Posterior cingulate gyrus (tissue), 11 donors: ENCODE measurements around the gene SLC22A2.
A peak's percentile ranks its signal among the peaks of the same experiment; 100 is the strongest.

Experiments
- DNase-seq, 10 donors: peaks; one replicate each; pipeline versions ENCODE4 v3.0.0 to v3.0.0-alpha.2; 2020 to 2021; ENCODE audit warnings: mixed read lengths in 3 of 10
- intact Hi-C: fragments of 100-400 bp; cut with DNase I; formaldehyde crosslinking; loops from one replicate; pipeline ENCODE4 v1.15.1; 2023

Gene SLC22A2

GRCh38 chr6:160274871-160275510 lies 16.4 kb upstream of the SLC22A2 start:
- no peak for DNase-seq
- intact Hi-C loops, result no loop called here

GRCh38 chr6:160273750-160274149 lies 15.1 kb upstream of the SLC22A2 start:
- DNase-seq, result no peak
- intact Hi-C loops, result no loop called here

- no peak for DNase-seq
- intact Hi-C loops, result no loop called here
These were observed 14.6 kb upstream of the SLC22A2 start for GRCh38 chr6:160273196-160273595.

GRCh38 chr6:160272707-160273106 lies 14.1 kb upstream of the SLC22A2 start:
- intact Hi-C loops, result no loop called here
- DNase-seq, result no peak

GRCh38 chr6:160270347-160270746 lies 11.7 kb upstream of the SLC22A2 start:
- DNase-seq, result peak in 2 of 10 donors; percentile 62 to 64
- intact Hi-C loops, result no loop called here

- DNase-seq, result no peak
- intact Hi-C loops, result no loop called here
These were observed 11.2 kb upstream of the SLC22A2 start for GRCh38 chr6:160269771-160270170.

- intact Hi-C loops, result no loop called here
- no peak for DNase-seq
These were observed 10.5 kb upstream of the SLC22A2 start for GRCh38 chr6:160269023-160269521.

GRCh38 chr6:160267102-160267501 lies 8.5 kb upstream of the SLC22A2 start:
- no peak for DNase-seq
- intact Hi-C loops, result no loop called here

- no peak for DNase-seq
- intact Hi-C loops, result no loop called here
These were observed 7.4 kb upstream of the SLC22A2 start for GRCh38 chr6:160265869-160266476.

GRCh38 chr6:160264061-160264612 lies 5.5 kb upstream of the SLC22A2 start:
- no peak for DNase-seq
- intact Hi-C loops, result no loop called here

- intact Hi-C loops, result no loop called here
- no peak for DNase-seq
These were observed 4.7 kb upstream of the SLC22A2 start for GRCh38 chr6:160263196-160263939.

- intact Hi-C loops, result no loop called here
- no peak for DNase-seq
These were observed 3.5 kb upstream of the SLC22A2 start for GRCh38 chr6:160261991-160262680.

- DNase-seq, result no peak
- intact Hi-C loops, result no loop called here
These were observed 2.3 kb upstream of the SLC22A2 start for GRCh38 chr6:160260803-160261450.

- intact Hi-C loops, result no loop called here
- peak in 2 of 10 donors; percentile 15 to 78 for DNase-seq
These were observed 1.7 kb upstream of the SLC22A2 start for GRCh38 chr6:160260367-160260766.

GRCh38 chr6:160259598-160259997 lies 977 bp upstream of the SLC22A2 start:
- DNase-seq, result no peak
- intact Hi-C loops, result no loop called here

- DNase-seq, result no peak
- intact Hi-C loops, result no loop called here
These were observed 463 bp upstream of the SLC22A2 start for GRCh38 chr6:160259143-160259425.

GRCh38 chr6:160256445-160256844 lies 2.2 kb downstream of the SLC22A2 start:
- no peak for DNase-seq
- intact Hi-C loops, result no loop called here

- intact Hi-C loops, result no loop called here
- no peak for DNase-seq
These were observed 3.9 kb downstream of the SLC22A2 start for GRCh38 chr6:160254467-160255312.

- DNase-seq, result no peak
- intact Hi-C loops, result no loop called here
These were observed 4.9 kb downstream of the SLC22A2 start for GRCh38 chr6:160253714-160254113.

- intact Hi-C loops, result no loop called here
- DNase-seq, result no peak
These were observed 5.3 kb downstream of the SLC22A2 start for GRCh38 chr6:160253292-160253691.
